HepG2 (cell line): ENCODE measurements around the gene CIROP. TPM values are rescaled to one million over a fixed set of nuclear protein-coding genes. Genes with fewer than 3 reads are reported as not detected.
A peak's percentile ranks its signal among the peaks of the same experiment; 100 is the strongest.

Source experiments
- ATF3 ChIP-seq: sonication (generic); formaldehyde crosslinking; IDR thresholded peaks from 2 replicates; pipeline ENCODE4 v1.4.0; 2020; ENCODE audit warnings: missing genetic modification reagents
- ESRRA ChIP-seq: sonication (generic); formaldehyde crosslinking; IDR thresholded peaks from 2 replicates; pipeline ENCODE4 v1.5.1; 2020; ENCODE audit warnings: mild to moderate bottlenecking, low read depth, missing genetic modification reagents
- ETV5 ChIP-seq: IDR thresholded peaks from 2 replicates; pipeline ENCODE4 v1.6.1; 2018; ENCODE audit warnings: missing biosample characterization, missing genetic modification reagents, inconsistent platforms, borderline replicate concordance
- HHEX ChIP-seq: IDR thresholded peaks from 2 replicates; pipeline ENCODE4 v1.6.1; 2016; ENCODE audit warnings: control low read depth
- HNF1A ChIP-seq, 2 experiments: sonication (generic) in 1 of 2; formaldehyde crosslinking in 1 of 2; IDR thresholded peaks; 2 replicates each; pipeline versions ENCODE4 v1.4.0 to v1.6.1; 2016 to 2020; ENCODE audit warnings: borderline replicate concordance in 1 of 2, low read depth in 1 of 2, mild to moderate bottlenecking in 1 of 2, missing genetic modification reagents in 1 of 2
- JUN ChIP-seq: sonication (generic); formaldehyde crosslinking; IDR thresholded peaks from 2 replicates; pipeline ENCODE4 v1.4.0; 2020; ENCODE audit warnings: mild to moderate bottlenecking, missing genetic modification reagents
- MXD3 ChIP-seq: IDR thresholded peaks from 2 replicates; pipeline ENCODE4 v1.6.1; 2016; ENCODE audit warnings: mild to moderate bottlenecking, missing biosample characterization, missing genetic modification reagents
- NCOR1 ChIP-seq: fragments of 200-600 bp; sonication (generic); IDR thresholded peaks from 2 replicates; pipeline ENCODE4 v1.7.0; 2017; ENCODE audit warnings: antibody characterized with exemption, low read length, borderline replicate concordance
- NFYC ChIP-seq: IDR thresholded peaks from 2 replicates; pipeline ENCODE4 v1.6.1; 2016; ENCODE audit warnings: missing genetic modification reagents, missing compliant biosample characterization
- TFE3 ChIP-seq: IDR thresholded peaks from 2 replicates; pipeline ENCODE4 v1.6.1; 2016
- ZBTB21 ChIP-seq: sonication (generic); formaldehyde crosslinking; IDR thresholded peaks from 2 replicates; pipeline ENCODE4 v1.4.0; 2020; ENCODE audit warnings: missing genetic modification reagents
- ZFP91 ChIP-seq: sonication (generic); formaldehyde crosslinking; IDR thresholded peaks from 2 replicates; pipeline ENCODE4 v1.9.0; 2022; ENCODE audit warnings: missing genetic modification reagents, mild to moderate bottlenecking, borderline replicate concordance
- ZMYM4 ChIP-seq: sonication (generic); formaldehyde crosslinking; IDR thresholded peaks from 2 replicates; pipeline ENCODE4 v1.8.1; 2023; ENCODE audit warnings: mild to moderate bottlenecking, missing genetic modification reagents
- ZNF232 ChIP-seq: sonication (generic); formaldehyde crosslinking; IDR thresholded peaks from 2 replicates; pipeline ENCODE4 v1.4.0; 2020; ENCODE audit warnings: missing genetic modification reagents, borderline replicate concordance
- ZSCAN5A ChIP-seq: sonication (generic); formaldehyde crosslinking; IDR thresholded peaks from 2 replicates; pipeline ENCODE4 v1.8.0; 2022; ENCODE audit warnings: mild to moderate bottlenecking, missing genetic modification reagents, borderline replicate concordance
- polyA plus RNA-seq, 8 experiments: library from polyadenylated mRNA; depleted of rRNA in 3 of 8; stranded (reverse) in 7 of 8; unstranded in 1 of 8; fragments of >200 nt; fragmentation: Illumina TruSeq in 4 of 8; extraction: Trizol in 4 of 8; gene quantifications; 2 replicates each; pipeline versions ENCODE4 v1.2.1 to v1.2.3, GENCODE V29; 2011 to 2016; ENCODE audit warnings: low read depth in 4 of 8, missing spikeins in 1 of 8, mixed read lengths in 1 of 8; ENCODE audit not compliant: insufficient read depth in 1 of 8
- total RNA-seq, 5 experiments: library from RNA; depleted of rRNA; stranded (reverse); fragments of >200 nt; fragmentation: Illumina TruSeq; extraction: Trizol; gene quantifications; 2 replicates each; pipeline ENCODE4 v1.2.3, GENCODE V29; 2016; ENCODE audit warnings: low read depth in 1 of 5

CIROP gene
- total and polyA plus RNA-seq, 2 of the 13 experiments (the other 11 are each of a cell fraction or from before 2014, with no cell fraction given): 0.07 TPM; not detected in 1

GRCh38 chr14:23067847-23068788 is 36.7 kb downstream of the CIROP start (continued):
- peak; percentile 34; the same call in 1 of the 2 replicates for TF ChIP-seq ZFP91
- 0 out of 2 replicates have a peak, but pooled peaks have one; percentile 22 for TF ChIP-seq HHEX (CRISPR knock-in tag)
- peak; percentile 27; the same call in 1 of the 2 replicates for TF ChIP-seq MXD3
- TF ChIP-seq JUN: 0 out of 2 replicates have a peak, but pooled peaks have one; percentile 30
- TF ChIP-seq NFYC: peak; percentile 35; the same call in 1 of the 2 replicates
- TF ChIP-seq ESRRA (CRISPR knock-in tag): no peak
- no peak for TF ChIP-seq TFE3 (CRISPR knock-in tag)
- no peak for TF ChIP-seq ZSCAN5A
- no peak for TF ChIP-seq ETV5 (CRISPR knock-in tag)
- TF ChIP-seq ZNF232: no peak
- TF ChIP-seq ZBTB21 (CRISPR knock-in tag): no peak
- TF ChIP-seq ATF3 (CRISPR knock-in tag): 0 out of 2 replicates have a peak, but pooled peaks have one; percentile 10
- no peak for TF ChIP-seq ZMYM4 (CRISPR knock-in tag)
- TF ChIP-seq NCOR1: no peak
- TF ChIP-seq HNF1A (IDR thresholded peaks at IDR 0.05; ENCODE audit: low read depth): no peak
- peak; percentile 11; the same call in 1 of the 2 replicates for TF ChIP-seq HNF1A (CRISPR knock-in tag; IDR thresholded peaks at IDR 0.05; ENCODE audit: borderline replicate concordance)
